ENCODE results near the gene NID1. TPM values are rescaled to one million over a fixed set of nuclear protein-coding genes. Genes with fewer than 3 reads are reported as not detected.
A peak's percentile ranks its signal among the peaks of the same experiment; 100 is the strongest.

Gene NID1
- total RNA-seq, 1 experiment from 2014 or later: 11.1 TPM

DNA sequence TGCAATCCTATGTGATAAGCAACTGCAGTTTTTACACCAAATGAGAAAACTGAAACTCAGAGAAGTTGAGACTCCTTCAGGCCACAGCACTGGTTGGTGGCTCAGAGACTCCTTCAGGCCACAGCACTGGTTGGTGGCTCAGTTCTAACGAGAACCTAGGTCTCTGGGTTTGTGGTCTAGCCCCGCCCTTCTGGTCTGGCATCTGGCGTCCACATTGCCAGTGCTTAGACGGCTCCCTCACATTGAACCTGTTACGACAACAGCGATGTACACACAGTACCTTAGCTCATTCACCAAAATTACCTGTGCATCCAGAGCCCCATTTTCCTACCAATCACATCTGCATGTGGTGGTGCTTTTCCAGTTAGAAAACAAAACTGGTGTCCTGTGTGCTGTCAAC is 66.1 kb downstream of the NID1 start:
- DNase-seq (peak; percentile 8), ATAC-seq (no peak)
- Histone ChIP-seq H3K4me2 (ENCODE audit: low read length) (peak overlapping the region; percentile 33; the same call in 1 of the 2 replicates), H2AFZ (ENCODE audit: low read length) (no peak overlapping the region), H3F3A (ENCODE audit: low read length, unreplicated experiment) (no peaks in the 10 kb centered on the region), H3K79me2 (ENCODE audit: low read length) (no peaks in the 10 kb centered on the region), H3K27ac (ENCODE audit: low read length) (peak overlapping the region; percentile 96), H4K20me1 (ENCODE audit: low read length) (no peaks in the 10 kb centered on the region), H3K4me3 (ENCODE audit: low read length) (no peak overlapping the region), H3K36me3 (ENCODE audit: low read depth, low read length) (no peaks in the 10 kb centered on the region), H3K9me2 (replicated peaks; ENCODE audit: low read length) (no peaks in the 10 kb centered on the region), H3K27me3 (ENCODE audit: low read length) (no peaks in the 10 kb centered on the region), H3K4me1 (ENCODE audit: insufficient read depth, low read length) (peaks cover 34% of the 10 kb centered on the region), H3K9me3 (ENCODE audit: low read length) (no peaks in the 10 kb centered on the region), H3K9ac (ENCODE audit: low read length) (peak overlapping the region; percentile 78)
- TF ChIP-seq EZH2phosphoT487 (IDR thresholded peaks at IDR 0.05; ENCODE audit: borderline replicate concordance, low read length) (no peak), EZH2 (IDR thresholded peaks at IDR 0.05; ENCODE audit: low read length, unreplicated experiment) (no peak)
- TF ChIP-seq, protein P1, sequence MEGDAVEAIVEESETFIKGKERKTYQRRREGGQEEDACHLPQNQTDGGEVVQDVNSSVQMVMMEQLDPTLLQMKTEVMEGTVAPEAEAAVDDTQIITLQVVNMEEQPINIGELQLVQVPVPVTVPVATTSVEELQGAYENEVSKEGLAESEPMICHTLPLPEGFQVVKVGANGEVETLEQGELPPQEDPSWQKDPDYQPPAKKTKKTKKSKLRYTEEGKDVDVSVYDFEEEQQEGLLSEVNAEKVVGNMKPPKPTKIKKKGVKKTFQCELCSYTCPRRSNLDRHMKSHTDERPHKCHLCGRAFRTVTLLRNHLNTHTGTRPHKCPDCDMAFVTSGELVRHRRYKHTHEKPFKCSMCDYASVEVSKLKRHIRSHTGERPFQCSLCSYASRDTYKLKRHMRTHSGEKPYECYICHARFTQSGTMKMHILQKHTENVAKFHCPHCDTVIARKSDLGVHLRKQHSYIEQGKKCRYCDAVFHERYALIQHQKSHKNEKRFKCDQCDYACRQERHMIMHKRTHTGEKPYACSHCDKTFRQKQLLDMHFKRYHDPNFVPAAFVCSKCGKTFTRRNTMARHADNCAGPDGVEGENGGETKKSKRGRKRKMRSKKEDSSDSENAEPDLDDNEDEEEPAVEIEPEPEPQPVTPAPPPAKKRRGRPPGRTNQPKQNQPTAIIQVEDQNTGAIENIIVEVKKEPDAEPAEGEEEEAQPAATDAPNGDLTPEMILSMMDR (conservative IDR thresholded peaks at IDR 0.05; ENCODE audit: low read depth, low read length): no peak
- BruUV-seq (replicated peaks): no TSS peak
- intact Hi-C loops (cut with micrococcal nuclease): no loop called here
- ChIA-PET CTCF (interaction anchor here (0.6 to 1.0 kb wide), 2 partner anchors 27 to 96 kb away, joined by 4 to 6 read pairs; no protein-coding TSS in a partner anchor), POLR2A (ENCODE audit: unreplicated experiment) (no interaction called here)

DNA sequence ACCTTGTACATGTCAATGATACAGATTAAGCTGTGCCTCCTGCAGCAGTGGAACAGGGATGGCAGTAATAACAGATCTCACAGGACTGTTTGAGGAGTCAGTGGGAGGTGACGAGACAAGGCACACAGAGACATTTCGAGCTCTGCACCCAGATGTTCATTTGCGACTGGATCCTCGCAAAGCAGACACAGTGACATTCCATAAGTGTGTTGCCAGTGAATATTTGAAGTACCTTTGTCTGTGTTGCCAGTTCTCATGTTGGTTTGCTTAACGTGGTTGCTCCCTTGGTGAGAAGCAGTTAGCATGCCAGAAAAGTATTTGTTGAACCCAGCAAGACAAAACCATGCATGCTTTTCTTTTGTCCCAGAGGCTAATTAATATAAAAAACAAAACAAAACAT is 67.0 kb downstream of the NID1 start:
- intact Hi-C loops (cut with micrococcal nuclease): no loop called here
- CTCF ChIA-PET: no interaction called here
- Histone ChIP-seq H3K36me3 (ENCODE audit: low read depth, low read length) (no peaks in the 10 kb centered on the region), H3K27me3 (ENCODE audit: low read length) (no peaks in the 10 kb centered on the region), H3K79me2 (ENCODE audit: low read length) (no peaks in the 10 kb centered on the region), H2AFZ (ENCODE audit: low read length) (no peak overlapping the region), H3K4me2 (ENCODE audit: low read length) (no peak overlapping the region), H3K4me3 (ENCODE audit: low read length) (no peak overlapping the region), H3K9me3 (ENCODE audit: low read length) (no peaks in the 10 kb centered on the region), H3K27ac (ENCODE audit: low read length) (peak overlapping the region; percentile 96), H3K9me2 (replicated peaks; ENCODE audit: low read length) (no peaks in the 10 kb centered on the region), H4K20me1 (ENCODE audit: low read length) (no peaks in the 10 kb centered on the region), H3F3A (ENCODE audit: low read length, unreplicated experiment) (no peaks in the 10 kb centered on the region), H3K4me1 (ENCODE audit: insufficient read depth, low read length) (peaks cover 34% of the 10 kb centered on the region), H3K9ac (ENCODE audit: low read length) (peak overlapping the region; percentile 78; the same call in 1 of the 2 replicates)
- POLR2A ChIA-PET (ENCODE audit: unreplicated experiment): no interaction called here
- no peak for DNase-seq
- TF ChIP-seq EZH2 (IDR thresholded peaks at IDR 0.05; ENCODE audit: low read length, unreplicated experiment): no peak
- TF ChIP-seq EZH2phosphoT487 (IDR thresholded peaks at IDR 0.05; ENCODE audit: borderline replicate concordance, low read length): no peak
- TF ChIP-seq, protein P1 (conservative IDR thresholded peaks at IDR 0.05; ENCODE audit: low read depth, low read length): no peak
- ATAC-seq: no peak
- no TSS peak for BruUV-seq (replicated peaks)

DNA sequence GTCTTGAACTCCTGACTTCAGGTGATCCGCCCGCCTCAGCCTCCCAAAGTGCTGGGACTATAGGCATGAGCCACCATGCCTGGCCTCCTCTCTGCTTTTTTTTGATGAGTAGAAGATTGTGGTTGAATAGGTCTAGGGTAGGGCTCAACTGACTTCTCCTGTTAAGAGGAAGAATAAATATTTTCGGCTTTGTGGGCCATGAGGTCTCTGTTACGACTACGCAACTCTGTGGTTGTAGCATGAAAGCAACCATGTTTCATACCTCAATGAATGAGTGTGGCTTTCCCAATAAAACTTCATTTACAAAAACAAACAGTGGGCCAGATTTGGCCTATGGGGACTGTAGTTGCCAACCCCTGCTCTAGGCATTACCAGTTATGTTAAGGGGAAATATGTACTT is 67.8 kb downstream of the NID1 start:
- no peaks in the 10 kb centered on the region for H3K36me3 ChIP-seq (ENCODE audit: low read depth, low read length)
- H3K27me3 ChIP-seq (ENCODE audit: low read length): no peaks in the 10 kb centered on the region
- no peak for ATAC-seq
- DNase-seq: no peak
- H4K20me1 ChIP-seq (ENCODE audit: low read length): no peaks in the 10 kb centered on the region
- no peak for TF ChIP-seq EZH2phosphoT487 (IDR thresholded peaks at IDR 0.05; ENCODE audit: borderline replicate concordance, low read length)
- no peak for TF ChIP-seq EZH2 (IDR thresholded peaks at IDR 0.05; ENCODE audit: low read length, unreplicated experiment)
- TF ChIP-seq, protein P1 (conservative IDR thresholded peaks at IDR 0.05; ENCODE audit: low read depth, low read length): no peak
- no peak overlapping the region for H3K9ac ChIP-seq (ENCODE audit: low read length)
- H3F3A ChIP-seq (ENCODE audit: low read length, unreplicated experiment): no peaks in the 10 kb centered on the region
- peaks cover 34% of the 10 kb centered on the region for H3K4me1 ChIP-seq (ENCODE audit: insufficient read depth, low read length)
- CTCF ChIA-PET: no interaction called here
- H3K9me3 ChIP-seq (ENCODE audit: low read length): no peaks in the 10 kb centered on the region
- no TSS peak for BruUV-seq (replicated peaks)
- no peak overlapping the region for H3K4me2 ChIP-seq (ENCODE audit: low read length)
- no peaks in the 10 kb centered on the region for H3K79me2 ChIP-seq (ENCODE audit: low read length)
- intact Hi-C loops (cut with micrococcal nuclease): no loop called here
- no peak overlapping the region for H3K4me3 ChIP-seq (ENCODE audit: low read length)
- no peaks in the 10 kb centered on the region for H3K9me2 ChIP-seq (replicated peaks; ENCODE audit: low read length)
- no peak overlapping the region for H3K27ac ChIP-seq (ENCODE audit: low read length)
- H2AFZ ChIP-seq (ENCODE audit: low read length): no peak overlapping the region
- POLR2A ChIA-PET (ENCODE audit: unreplicated experiment): no interaction called here
